Mesenchymal stem cell (in vitro differentiated cells and primary cell): ENCODE data around the gene PER3. TPM values are rescaled to one million over a fixed set of nuclear protein-coding genes. Genes with fewer than 3 reads are reported as not detected.

Experiments
- DNase-seq: peaks from one replicate; pipeline ENCODE4 v3.0.0-alpha.2; 2013
- H2AFZ ChIP-seq: one replicate; pipeline ENCODE4 v1.6.1; 2013; ENCODE audit warnings: low read depth, mild to moderate bottlenecking, control low read depth, inconsistent platforms, low read length, moderate library complexity
- H2AK5ac ChIP-seq: 2 replicates; pipeline ENCODE4 v1.6.1; 2013; ENCODE audit warnings: low read length, moderate library complexity, mild to moderate bottlenecking, inconsistent platforms; ENCODE audit not compliant: severe bottlenecking
- H2BK120ac ChIP-seq: one replicate; pipeline ENCODE4 v1.6.1; 2013; ENCODE audit warnings: low read depth, mild to moderate bottlenecking, inconsistent platforms, low read length, moderate library complexity
- H2BK12ac ChIP-seq, 2 experiments: one replicate each; pipeline ENCODE4 v1.6.1; 2013; ENCODE audit warnings: inconsistent platforms in 2 of 2, low read length in 2 of 2, mild to moderate bottlenecking in 2 of 2, moderate library complexity in 2 of 2, control low read depth in 1 of 2
- H2BK15ac ChIP-seq: one replicate; pipeline ENCODE4 v1.6.1; 2013; ENCODE audit warnings: mild to moderate bottlenecking, low read depth, inconsistent platforms; ENCODE audit not compliant: poor library complexity, severe bottlenecking
- H2BK5ac ChIP-seq: 2 replicates; pipeline ENCODE4 v1.6.1; 2013; ENCODE audit warnings: low read depth, mild to moderate bottlenecking, low read length, control low read depth, inconsistent platforms; ENCODE audit not compliant: poor library complexity, severe bottlenecking
- H3K14ac ChIP-seq, 2 experiments: one replicate each; pipeline ENCODE4 v1.6.1; 2013; ENCODE audit warnings: inconsistent platforms in 2 of 2, low read length in 2 of 2, control low read depth in 1 of 2, mild to moderate bottlenecking in 1 of 2, moderate library complexity in 1 of 2
- H3K18ac ChIP-seq, 2 experiments: one replicate each; pipeline ENCODE4 v1.6.1; 2013; ENCODE audit warnings: inconsistent platforms in 2 of 2, low read length in 2 of 2, control low read depth in 1 of 2, low read depth in 1 of 2, mild to moderate bottlenecking in 1 of 2
- H3K23ac ChIP-seq, 2 experiments: one replicate each; pipeline ENCODE4 v1.6.1; 2013; ENCODE audit warnings: inconsistent platforms in 2 of 2, low read length in 2 of 2, mild to moderate bottlenecking in 2 of 2, moderate library complexity in 2 of 2, control low read depth in 1 of 2
- H3K27ac ChIP-seq: 2 replicates; pipeline ENCODE4 v1.5.1; 2013; ENCODE audit warnings: mild to moderate bottlenecking, moderate library complexity, low read length, control low read depth, inconsistent platforms; ENCODE audit not compliant: poor library complexity, severe bottlenecking
- H3K27me3 ChIP-seq, 2 experiments: 2 replicates each; pipeline versions ENCODE4 v1.6.1 to v1.7.0; 2013; ENCODE audit warnings: low read length in 2 of 2, mild to moderate bottlenecking in 2 of 2, moderate library complexity in 2 of 2, control low read depth in 1 of 2, inconsistent platforms in 1 of 2; ENCODE audit not compliant: control insufficient read depth in 1 of 2, insufficient read depth in 1 of 2
- H3K36me3 ChIP-seq, 2 experiments: 2 replicates each; pipeline versions ENCODE4 v1.6.1 to v1.7.0; 2013; ENCODE audit warnings: low read length in 2 of 2, control low read depth in 1 of 2, inconsistent platforms in 1 of 2, low read depth in 1 of 2, mild to moderate bottlenecking in 1 of 2; ENCODE audit not compliant: insufficient read depth in 2 of 2, control insufficient read depth in 1 of 2
- H3K4ac ChIP-seq, 2 experiments: one replicate each; pipeline ENCODE4 v1.6.1; 2013; ENCODE audit warnings: inconsistent platforms in 2 of 2, low read length in 2 of 2, mild to moderate bottlenecking in 2 of 2, moderate library complexity in 2 of 2, control low read depth in 1 of 2, low read depth in 1 of 2
- H3K4me1 ChIP-seq: 2 replicates; pipeline ENCODE4 v1.6.1; 2013; ENCODE audit warnings: low read depth, low read length, control low read depth; ENCODE audit not compliant: control insufficient read depth, insufficient read depth
- H3K4me2 ChIP-seq: 2 replicates; pipeline ENCODE4 v1.6.1; 2013; ENCODE audit warnings: low read length, mild to moderate bottlenecking, inconsistent platforms; ENCODE audit not compliant: poor library complexity, severe bottlenecking
- H3K4me3 ChIP-seq, 2 experiments: 2 replicates each; pipeline versions ENCODE4 v1.5.1 to v1.7.0; 2013; ENCODE audit warnings: low read length in 2 of 2, mild to moderate bottlenecking in 2 of 2, control low read depth in 1 of 2, low read depth in 1 of 2; ENCODE audit not compliant: insufficient read depth in 1 of 2
- H3K79me1 ChIP-seq: replicated peaks from 2 replicates; pipeline ENCODE4 v1.6.1; 2013; ENCODE audit warnings: mild to moderate bottlenecking, control low read depth, low read length, inconsistent platforms; ENCODE audit not compliant: poor library complexity, severe bottlenecking
- H3K9ac ChIP-seq: 2 replicates; pipeline ENCODE4 v1.7.0; 2013; ENCODE audit warnings: mild to moderate bottlenecking, low read length, moderate library complexity
- H3K9me3 ChIP-seq: 2 replicates; pipeline ENCODE4 v1.7.0; 2013; ENCODE audit warnings: mild to moderate bottlenecking, low read length; ENCODE audit not compliant: control insufficient read depth
- H4K8ac ChIP-seq: one replicate; pipeline ENCODE4 v1.6.1; 2013; ENCODE audit warnings: inconsistent platforms, mild to moderate bottlenecking, low read length, moderate library complexity
- H4K91ac ChIP-seq: one replicate; pipeline ENCODE4 v1.6.1; 2013; ENCODE audit warnings: mild to moderate bottlenecking, low read length, inconsistent platforms
- WGBS: methylation state at CpG from one replicate; pipeline ENCODE4 v1.1.7; 2013; ENCODE audit warnings: mixed read lengths; 5-methylcytosine and 5-hydroxymethylcytosine counted together
- polyA plus RNA-seq, 2 experiments: library from polyadenylated mRNA; stranded (reverse); fragments of 200-250 nt; gene quantifications; one replicate each; pipeline ENCODE4 v1.2.3, GENCODE V29; 2013

The PER3 gene
- 2.3 TPM for polyA plus RNA-seq (2013, experiment 1 of 2)
- 2.1 TPM for polyA plus RNA-seq (2013, experiment 2 of 2)

- Histone ChIP-seq H3K36me3 (peaks cover 11 to 65% of the 10 kb centered on the region in 2 experiments), H3K79me1 (peaks cover 1% of the 10 kb centered on the region), H4K8ac (no peak within 1 kb of the TSS), H2BK120ac (peak within 1 kb of the TSS; percentile 92), H3K18ac (peak within 1 kb of the TSS; percentile 21 to 50), H3K9ac (peak within 1 kb of the TSS; percentile 89), H3K4me2 (peak within 1 kb of the TSS; percentile 81), H3K27me3 (no peaks in the 10 kb centered on the region), H4K91ac (peak within 1 kb of the TSS; percentile 27), H3K9me3 (no peaks in the 10 kb centered on the region), H3K14ac (no peak within 1 kb of the TSS), H2BK5ac (no peak within 1 kb of the TSS), H2BK12ac (peak within 1 kb of the TSS in 1 of 2 experiments; percentile 67), H3K23ac (no peak within 1 kb of the TSS), H3K4me3 (peak within 1 kb of the TSS; percentile 67 to 81), H2AFZ (peak within 1 kb of the TSS; percentile 43), H3K4ac (no peak within 1 kb of the TSS), H3K27ac (no peak within 1 kb of the TSS), H3K4me1 (peaks cover 10% of the 10 kb centered on the region), H2AK5ac (no peak within 1 kb of the TSS), H2BK15ac (peak within 1 kb of the TSS; percentile 90)
- under 1% methylated on average over 78 of the region's 90 CpGs for WGBS
- peak; percentile 97 for DNase-seq
Measured at GRCh38 chr1:7783826-7784491, at the start of gene PER3. Gene PER3, plus strand, starts transcription at chr1:7784291. Its CDS starts 587 bp downstream, at chr1:7784878.

- no peaks in the 10 kb centered on the region for H3K4me1 ChIP-seq
- no peak overlapping the region for H4K91ac ChIP-seq
- H3K4ac ChIP-seq, result no peak overlapping the region
- no peak overlapping the region for H2AK5ac ChIP-seq
- H3K27me3 ChIP-seq, result peaks cover 0 to 8% of the 10 kb centered on the region in 2 experiments
- no peak overlapping the region for H4K8ac ChIP-seq
- H3K36me3 ChIP-seq, result peaks cover 0 to 9% of the 10 kb centered on the region in 2 experiments
- no peak overlapping the region for H2AFZ ChIP-seq
- WGBS, result 90% methylated on average over 5 of the region's 6 CpGs
- no peak overlapping the region for H2BK12ac ChIP-seq
- H3K27ac ChIP-seq, result no peak overlapping the region
- no peak overlapping the region for H3K14ac ChIP-seq
- H3K4me2 ChIP-seq, result no peak overlapping the region
- H2BK15ac ChIP-seq, result no peak overlapping the region
- no peaks in the 10 kb centered on the region for H3K9me3 ChIP-seq
- no peak overlapping the region for H2BK5ac ChIP-seq
- H3K4me3 ChIP-seq, result no peak overlapping the region
- no peak overlapping the region for H3K23ac ChIP-seq
- H3K79me1 ChIP-seq, result no peaks in the 10 kb centered on the region
- H2BK120ac ChIP-seq, result no peak overlapping the region
- no peak for DNase-seq
- H3K9ac ChIP-seq, result no peak overlapping the region
- no peak overlapping the region for H3K18ac ChIP-seq
Measured at GRCh38 chr1:7738044-7738443, 46.0 kb upstream of the PER3 start.

- H3K14ac ChIP-seq, result no peak overlapping the region
- no peak overlapping the region for H4K8ac ChIP-seq
- no peak overlapping the region for H2BK5ac ChIP-seq
- H2AFZ ChIP-seq, result no peak overlapping the region
- H3K18ac ChIP-seq, result no peak overlapping the region
- no peak overlapping the region for H2BK120ac ChIP-seq
- peaks cover 0 to 2% of the 10 kb centered on the region in 2 experiments for H3K36me3 ChIP-seq
- 93% methylated on average over 6 of the region's 6 CpGs for WGBS
- no peaks in the 10 kb centered on the region for H3K79me1 ChIP-seq
- no peak overlapping the region for H2BK15ac ChIP-seq
- H3K4ac ChIP-seq, result no peak overlapping the region
- no peak overlapping the region for H3K4me3 ChIP-seq
- H3K9me3 ChIP-seq, result no peaks in the 10 kb centered on the region
- no peak overlapping the region for H4K91ac ChIP-seq
- no peak overlapping the region for H3K27ac ChIP-seq
- no peak overlapping the region for H2BK12ac ChIP-seq
- DNase-seq, result no peak
- H3K9ac ChIP-seq, result no peak overlapping the region
- no peak overlapping the region for H2AK5ac ChIP-seq
- H3K4me2 ChIP-seq, result no peak overlapping the region
- peaks cover 0 to 2% of the 10 kb centered on the region in 2 experiments for H3K27me3 ChIP-seq
- H3K4me1 ChIP-seq, result no peaks in the 10 kb centered on the region
- H3K23ac ChIP-seq, result no peak overlapping the region
Measured at GRCh38 chr1:7743346-7743745, 40.7 kb upstream of the PER3 start.

- Histone ChIP-seq H4K8ac (no peak overlapping the region), H3K4me2 (no peak overlapping the region), H2AFZ (no peak overlapping the region), H3K4ac (no peak overlapping the region), H3K27ac (no peak overlapping the region), H3K9me3 (no peaks in the 10 kb centered on the region), H2BK12ac (no peak overlapping the region), H2BK5ac (no peak overlapping the region), H3K9ac (no peak overlapping the region), H3K4me1 (no peaks in the 10 kb centered on the region), H2AK5ac (no peak overlapping the region), H2BK15ac (no peak overlapping the region), H3K23ac (no peak overlapping the region), H4K91ac (no peak overlapping the region), H3K4me3 (no peak overlapping the region), H2BK120ac (no peak overlapping the region), H3K27me3 (no peaks in the 10 kb centered on the region), H3K14ac (no peak overlapping the region), H3K18ac (no peak overlapping the region), H3K36me3 (no peaks in the 10 kb centered on the region), H3K79me1 (no peaks in the 10 kb centered on the region)
- 98% methylated on average over 9 of the region's 9 CpGs for WGBS
- DNase-seq, result no peak
Measured at GRCh38 chr1:7744882-7745281, 39.2 kb upstream of the PER3 start.
